HFF-Myc (cell line): ENCODE results near the gene ATP2B1.
A peak's percentile ranks its signal among the peaks of the same experiment; 100 is the strongest.

Experiments
- DNase-seq: peaks from one replicate; pipeline ENCODE4 v3.0.0-alpha.2; 2011; ENCODE audit warnings: low read depth; ENCODE audit errors: extremely low read depth
- H3K4me3 ChIP-seq: replicated peaks from 2 replicates; pipeline ENCODE4 v1.5.1; 2011; ENCODE audit warnings: low read depth, mild to moderate bottlenecking, control low read depth, low read length
- CTCF ChIP-seq: IDR thresholded peaks from 2 replicates; pipeline ENCODE4 v1.5.1; 2012; ENCODE audit warnings: mild to moderate bottlenecking, low read depth, low read length, control low read depth; ENCODE audit errors: missing control alignments

ATP2B1 gene

DNA sequence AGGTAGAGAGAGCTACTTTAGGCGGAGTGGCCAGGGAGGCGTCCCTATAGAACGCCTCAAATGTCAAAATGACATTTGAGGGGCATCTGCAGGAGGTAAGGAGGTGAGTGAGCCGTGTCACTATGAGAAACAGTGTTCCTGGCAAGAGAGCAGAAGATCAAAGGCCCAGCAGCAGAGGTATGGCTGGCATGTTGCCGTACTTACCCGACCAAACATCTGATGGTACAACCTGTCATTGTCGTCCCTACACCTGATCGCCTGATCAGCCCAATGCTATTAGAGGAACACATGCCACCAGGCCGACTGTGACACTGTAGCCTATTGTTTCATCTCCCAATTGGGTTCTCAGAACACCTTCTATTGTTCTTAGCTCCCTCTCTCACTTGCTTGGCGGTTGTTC, 148.9 kb downstream of the ATP2B1 start:
- DNase-seq: no peak
- no peak for TF ChIP-seq CTCF
- H3K4me3 ChIP-seq: no peak overlapping the region

- H3K4me3 ChIP-seq: no peak overlapping the region
These were observed 151.7 kb downstream of the ATP2B1 start for GRCh38 chr12:89556976-89557375.

GRCh38 chr12:89552376-89552775, 156.3 kb downstream of the ATP2B1 start:
- H3K4me3 ChIP-seq: no peak overlapping the region
- no peak for TF ChIP-seq CTCF
- DNase-seq: no peak

More at GRCh38 chr12:89556976-89557375, 151.7 kb downstream of the ATP2B1 start:
- TF ChIP-seq CTCF: no peak
- DNase-seq: no peak

GRCh38 chr12:89551747-89552146, 156.9 kb downstream of the ATP2B1 start:
- H3K4me3 ChIP-seq: no peak overlapping the region
- TF ChIP-seq CTCF: no peak
- no peak for DNase-seq

DNA sequence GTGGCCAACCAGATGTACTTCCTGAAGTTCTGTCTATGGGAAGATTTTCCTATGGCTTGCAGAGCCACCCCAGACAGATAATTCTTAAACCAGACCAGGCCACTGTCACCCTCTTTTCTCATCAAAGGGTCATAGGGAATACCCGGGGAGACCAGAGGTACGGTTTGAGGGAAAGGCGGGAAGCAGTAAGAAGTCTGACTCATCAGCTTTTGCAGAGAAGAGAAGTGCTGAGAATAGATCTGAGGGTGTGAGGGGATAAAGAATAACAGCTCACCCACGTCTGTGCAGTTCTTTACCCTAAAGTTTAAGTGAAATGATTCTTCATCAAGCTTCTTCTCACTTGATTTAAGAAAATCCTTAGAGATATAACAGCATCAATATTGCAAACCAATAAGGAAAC, 161.5 kb downstream of the ATP2B1 start:
- H3K4me3 ChIP-seq: no peak overlapping the region
- DNase-seq: no peak
- TF ChIP-seq CTCF: no peak

DNA sequence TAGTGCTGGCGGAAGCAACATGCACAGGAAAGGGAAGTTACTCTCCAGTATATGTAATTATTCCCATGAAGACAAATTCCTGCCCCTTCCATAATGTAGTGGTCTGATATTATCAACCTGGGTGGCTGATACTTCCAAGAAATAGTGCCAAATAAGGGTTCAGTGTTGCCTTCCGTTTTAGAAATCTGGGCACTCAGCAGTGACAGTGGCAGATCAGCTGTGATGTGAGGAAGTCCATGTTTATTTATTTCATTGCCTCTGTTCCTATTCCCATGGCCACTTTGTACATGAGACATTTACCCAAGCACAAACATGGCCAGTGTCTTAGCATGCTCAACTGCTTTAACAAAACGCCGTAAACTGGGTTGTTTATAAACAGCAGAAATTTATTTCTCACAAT, 162.5 kb downstream of the ATP2B1 start:
- no peak overlapping the region for H3K4me3 ChIP-seq
- TF ChIP-seq CTCF: no peak
- DNase-seq: no peak

DNA sequence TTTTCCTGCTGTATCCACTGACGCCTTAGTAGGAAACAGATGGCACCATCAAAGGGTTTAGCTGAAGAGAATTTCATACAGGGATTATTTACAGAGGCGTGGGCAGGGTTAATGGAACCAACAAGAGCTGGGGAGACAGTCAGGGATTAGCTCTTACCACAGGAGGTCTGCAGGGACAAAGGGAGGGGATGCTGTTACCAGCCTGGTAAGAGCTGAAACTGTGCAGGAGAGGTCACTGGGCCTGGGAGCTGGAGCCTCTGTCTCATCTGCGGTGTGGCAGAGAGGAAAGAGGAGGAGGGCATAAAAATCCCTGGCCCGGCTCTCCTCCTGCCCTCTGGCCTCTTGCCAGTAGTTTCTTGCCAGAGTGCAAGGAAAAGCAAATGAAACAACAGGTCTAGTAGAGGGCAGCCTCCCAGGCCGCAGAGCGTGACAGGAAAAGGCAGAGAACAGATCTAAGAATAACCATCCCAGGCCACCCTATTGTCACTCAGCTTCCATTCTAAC, 163.9 kb downstream of the ATP2B1 start:
- no peak for TF ChIP-seq CTCF
- no peak overlapping the region for H3K4me3 ChIP-seq
- DNase-seq: peak; percentile 55
